A549 (cell line): ENCODE measurements around the gene FNIP2. TPM values are rescaled to one million over a fixed set of nuclear protein-coding genes. Genes with fewer than 3 reads are reported as not detected.

ENCODE experiments used
- ATAC-seq, 2 experiments: fragments of 200-7000 bp in 1 of 2; fragments of >200 bp in 1 of 2; cut with Nextera tagmentation in 1 of 2; cut with Tn5 transposase in 1 of 2; 3 replicates each; pipeline versions ENCODE4 v1.8.0 to v1.9.1; 2018 to 2020; ENCODE audit warnings: mild to moderate bottlenecking in 1 of 2, moderate library complexity in 1 of 2
- CTCF ChIA-PET: fragments of 300-600 bp; sonication (Branson Sonifier 250); formaldehyde crosslinking; extraction: SDS; loops from one replicate; lab custom pipeline; 2021; ENCODE audit warnings: antibody characterized with exemption, inconsistent platforms; lab: Yijun Ruan, JAX
- POLR2A ChIA-PET: fragments of 350-600 bp; formaldehyde crosslinking; extraction: SDS; loops from one replicate; lab custom pipeline; 2021; ENCODE audit warnings: antibody characterized with exemption, inconsistent platforms; lab: Yijun Ruan, JAX
- DNase-seq, 2 experiments: peaks; one replicate each; pipeline versions ENCODE4 v3.0.0 to v3.0.0-alpha.2; 2011 to 2016; ENCODE audit warnings: low read depth in 1 of 2, low spot score in 1 of 2
- FAIRE-seq: peaks from 2 replicates; lab custom pipeline; 2011; peaks lifted over from hg19 to GRCh38; lab: Jason Lieb, UNC
- H3K27ac ChIP-seq, 2 experiments: fragments of >200 bp; sonication (Bioruptor Twin); formaldehyde crosslinking; 3 replicates each; pipeline ENCODE4 v1.5.1; 2016 to 2017
- H3K4me1 ChIP-seq: fragments of >200 bp; sonication (Bioruptor Twin); formaldehyde crosslinking; 3 replicates; pipeline ENCODE4 v1.6.1; 2016
- H3K4me2 ChIP-seq: fragments of >200 bp; sonication (Bioruptor Twin); formaldehyde crosslinking; 3 replicates; pipeline ENCODE4 v1.6.1; 2016
- H3K4me3 ChIP-seq: fragments of >200 bp; sonication (Bioruptor Twin); formaldehyde crosslinking; 3 replicates; pipeline ENCODE4 v1.5.1; 2016
- H3K9me3 ChIP-seq: fragments of >200 bp; sonication (Bioruptor Twin); formaldehyde crosslinking; 3 replicates; pipeline ENCODE4 v1.6.1; 2016
- BCL3 ChIP-seq: fragments of >200 bp; sonication (Bioruptor Twin); formaldehyde crosslinking; IDR thresholded peaks from 3 replicates; pipeline ENCODE4 v1.6.1; 2016
- BHLHE40 ChIP-seq: IDR thresholded peaks from 2 replicates; pipeline ENCODE4 v1.6.1; 2012; ENCODE audit warnings: low read depth, low read length, inconsistent platforms
- CBX2 ChIP-seq: fragments of 200-600 bp; sonication (generic); IDR thresholded peaks from 2 replicates; pipeline ENCODE4 v1.6.1; 2016; ENCODE audit warnings: low read depth, mild to moderate bottlenecking, borderline replicate concordance
- CBX8 ChIP-seq: fragments of 200-600 bp; sonication (generic); IDR thresholded peaks from 2 replicates; pipeline ENCODE4 v1.6.1; 2016
- CTCF ChIP-seq: fragments of >200 bp; sonication (Bioruptor Twin); formaldehyde crosslinking; IDR thresholded peaks from 3 replicates; pipeline ENCODE4 v1.5.1; 2016
- ELK1 ChIP-seq: fragments of 150-350 bp; IDR thresholded peaks from 2 replicates; pipeline ENCODE4 v1.6.1; 2014; ENCODE audit warnings: low read depth, mild to moderate bottlenecking, low read length
- EP300 ChIP-seq, 2 experiments: fragments of >200 bp; sonication (Bioruptor Twin); formaldehyde crosslinking; IDR thresholded peaks; 2 replicates in 1 of 2; 3 replicates in 1 of 2; pipeline ENCODE4 v1.6.1; 2016 to 2017
- FOXS1 ChIP-seq: fragments of 250-450 bp; sonication (Bioruptor Pico); IDR thresholded peaks from 2 replicates; pipeline ENCODE4 v1.5.0; 2020; ENCODE audit warnings: mild to moderate bottlenecking, moderate library complexity
- GATA3 ChIP-seq: IDR thresholded peaks from 2 replicates; pipeline ENCODE4 v1.6.1; 2012; ENCODE audit warnings: borderline replicate concordance
- HDAC2 ChIP-seq: fragments of 200-600 bp; sonication (generic); IDR thresholded peaks from 2 replicates; pipeline ENCODE4 v1.6.1; 2016
- HEYL ChIP-seq: fragments of 250-450 bp; sonication (Bioruptor Pico); IDR thresholded peaks from 2 replicates; pipeline ENCODE4 v1.8.0; 2021; ENCODE audit warnings: mild to moderate bottlenecking, moderate library complexity
- HOXA7 ChIP-seq: fragments of 250-450 bp; sonication (Bioruptor Pico); IDR thresholded peaks from 2 replicates; pipeline ENCODE4 v1.5.0; 2020; ENCODE audit warnings: mild to moderate bottlenecking, moderate library complexity
- HOXB13 ChIP-seq: fragments of 250-450 bp; sonication (Bioruptor Pico); IDR thresholded peaks from 2 replicates; pipeline ENCODE4 v1.5.0; 2020; ENCODE audit warnings: low read depth, mild to moderate bottlenecking, moderate library complexity
- MAX ChIP-seq: IDR thresholded peaks from 2 replicates; pipeline ENCODE4 v1.6.1; 2012
- NFE2L2 ChIP-seq: fragments of 150-350 bp; conservative IDR thresholded peaks from 2 replicates; pipeline ENCODE4 v1.6.1; 2014; ENCODE audit warnings: low read length
- NPAS2 ChIP-seq: fragments of 250-450 bp; sonication (Bioruptor Pico); IDR thresholded peaks from 2 replicates; pipeline ENCODE4 v1.8.0; 2022; ENCODE audit warnings: mild to moderate bottlenecking, moderate library complexity, borderline replicate concordance
- POLR2AphosphoS2 ChIP-seq: conservative IDR thresholded peaks from 2 replicates; pipeline ENCODE4 v1.6.1; 2012; ENCODE audit warnings: low read length, improper control_type of control experiment, inconsistent platforms
- RAD21 ChIP-seq, 2 experiments: fragments of >200 bp in 1 of 2; sonication (Bioruptor Twin) in 1 of 2; formaldehyde crosslinking in 1 of 2; IDR thresholded peaks in 1 of 2; conservative IDR thresholded peaks in 1 of 2; 2 replicates in 1 of 2; 3 replicates in 1 of 2; pipeline ENCODE4 v1.6.1; 2012 to 2018; ENCODE audit warnings: inconsistent platforms in 1 of 2
- RFX5 ChIP-seq: fragments of 450-650 bp; IDR thresholded peaks from 2 replicates; pipeline ENCODE4 v1.7.1; 2014; ENCODE audit warnings: antibody characterized with exemption, mild to moderate bottlenecking, moderate library complexity
- RNF2 ChIP-seq: fragments of 200-600 bp; sonication (generic); IDR thresholded peaks from 2 replicates; pipeline ENCODE4 v1.6.1; 2016; ENCODE audit warnings: low read depth, mild to moderate bottlenecking, antibody characterized with exemption, moderate library complexity, borderline replicate concordance
- SMC3 ChIP-seq: fragments of >200 bp; sonication (Bioruptor Twin); formaldehyde crosslinking; IDR thresholded peaks from 3 replicates; pipeline ENCODE4 v1.6.1; 2018; ENCODE audit warnings: inconsistent platforms
- ZC3H11A ChIP-seq: fragments of 450-650 bp; IDR thresholded peaks from 2 replicates; pipeline ENCODE4 v1.6.1; 2014; ENCODE audit warnings: antibody characterized with exemption, mild to moderate bottlenecking
- ZFP36 ChIP-seq: fragments of 450-650 bp; IDR thresholded peaks from 2 replicates; pipeline ENCODE4 v1.6.1; 2014; ENCODE audit warnings: borderline replicate concordance; ENCODE audit not compliant: partially characterized antibody
- ZNF302 ChIP-seq: fragments of 250-450 bp; sonication (Bioruptor Pico); IDR thresholded peaks from 2 replicates; pipeline ENCODE4 v1.9.0; 2021; ENCODE audit warnings: inconsistent platforms, mild to moderate bottlenecking, moderate library complexity
- WGBS: methylation state at CpG from one replicate; pipeline ENCODE4 v1.1.6; 2017; ENCODE audit errors: missing lambda C conversion rate; 5-methylcytosine and 5-hydroxymethylcytosine counted together
- polyA plus RNA-seq, 4 experiments: library from polyadenylated mRNA; depleted of rRNA in 3 of 4; stranded (reverse); fragments of >200 nt; fragmentation: RNase III in 1 of 4; extraction: RNeasy Plus Mini Kit Qiagen cat#74134 plus additional on column Dnase treatment in 1 of 4; gene quantifications; 2 replicates in 3 of 4; 3 replicates in 1 of 4; pipeline ENCODE4 v1.2.3, GENCODE V29; 2011 to 2017
- TF ChIP-seq, protein P1 (sequence below): fragments of 250-450 bp; sonication (Bioruptor Pico); IDR thresholded peaks from 2 replicates; pipeline ENCODE4 v1.5.0; 2021; ENCODE audit warnings: mild to moderate bottlenecking, moderate library complexity, borderline replicate concordance

The FNIP2 gene
- polyA plus RNA-seq, 2 of the 4 experiments (the other 2 are of a cell fraction): 2.0 to 2.5 TPM

DNA sequence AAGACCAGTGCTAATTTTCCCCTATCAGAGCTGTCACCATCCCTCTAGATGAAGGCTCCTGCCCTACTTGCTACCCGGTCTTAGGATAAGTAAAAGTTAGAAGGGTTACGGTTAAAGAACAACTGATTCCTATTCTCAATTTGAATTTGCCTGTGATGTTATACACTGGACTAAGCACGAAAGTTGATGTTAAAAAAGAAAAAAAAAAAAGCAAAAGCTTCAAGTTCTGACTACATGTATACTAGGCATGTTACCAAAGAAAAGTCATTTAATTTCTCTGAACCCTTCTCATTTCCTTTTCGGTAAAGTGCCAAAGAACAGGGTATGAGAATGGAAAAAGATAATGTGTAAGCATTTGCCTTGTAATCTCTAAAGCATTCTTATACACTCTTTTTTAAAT, 44.2 kb upstream of the FNIP2 start (continued):
- TF ChIP-seq HDAC2 (no peak), NFE2L2 (no peak), GATA3 (no peak), POLR2AphosphoS2 (no peak), CBX8 (no peak), HOXA7 (no peak)

GRCh38 chr4:158726633-158727032, 42.2 kb upstream of the FNIP2 start:
- ChIA-PET CTCF (interaction anchor here (1.2 kb wide), 1 partner anchor 124 kb away, joined by 3 read pairs; no protein-coding TSS in a partner anchor), POLR2A (no interaction called here)
- Histone ChIP-seq H3K4me1 (no peaks in the 10 kb centered on the region), H3K4me3 (no peak overlapping the region), H3K27ac (no peak overlapping the region), H3K4me2 (no peak overlapping the region), H3K9me3 (no peaks in the 10 kb centered on the region)
- WGBS: 70% methylated on average over 6 of the region's 6 CpGs
- FAIRE-seq (no peak), ATAC-seq (no peak), DNase-seq (no peak)
- TF ChIP-seq FOXS1 (CRISPR knock-in tag) (no peak), POLR2AphosphoS2 (no peak), MAX (no peak)
- TF ChIP-seq, protein P1, sequence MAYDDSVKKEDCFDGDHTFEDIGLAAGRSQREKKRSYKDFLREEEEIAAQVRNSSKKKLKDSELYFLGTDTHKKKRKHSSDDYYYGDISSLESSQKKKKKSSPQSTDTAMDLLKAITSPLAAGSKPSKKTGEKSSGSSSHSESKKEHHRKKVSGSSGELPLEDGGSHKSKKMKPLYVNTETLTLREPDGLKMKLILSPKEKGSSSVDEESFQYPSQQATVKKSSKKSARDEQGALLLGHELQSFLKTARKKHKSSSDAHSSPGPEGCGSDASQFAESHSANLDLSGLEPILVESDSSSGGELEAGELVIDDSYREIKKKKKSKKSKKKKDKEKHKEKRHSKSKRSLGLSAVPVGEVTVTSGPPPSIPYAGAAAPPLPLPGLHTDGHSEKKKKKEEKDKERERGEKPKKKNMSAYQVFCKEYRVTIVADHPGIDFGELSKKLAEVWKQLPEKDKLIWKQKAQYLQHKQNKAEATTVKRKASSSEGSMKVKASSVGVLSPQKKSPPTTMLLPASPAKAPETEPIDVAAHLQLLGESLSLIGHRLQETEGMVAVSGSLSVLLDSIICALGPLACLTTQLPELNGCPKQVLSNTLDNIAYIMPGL (CRISPR knock-in tag): no peak

DNA sequence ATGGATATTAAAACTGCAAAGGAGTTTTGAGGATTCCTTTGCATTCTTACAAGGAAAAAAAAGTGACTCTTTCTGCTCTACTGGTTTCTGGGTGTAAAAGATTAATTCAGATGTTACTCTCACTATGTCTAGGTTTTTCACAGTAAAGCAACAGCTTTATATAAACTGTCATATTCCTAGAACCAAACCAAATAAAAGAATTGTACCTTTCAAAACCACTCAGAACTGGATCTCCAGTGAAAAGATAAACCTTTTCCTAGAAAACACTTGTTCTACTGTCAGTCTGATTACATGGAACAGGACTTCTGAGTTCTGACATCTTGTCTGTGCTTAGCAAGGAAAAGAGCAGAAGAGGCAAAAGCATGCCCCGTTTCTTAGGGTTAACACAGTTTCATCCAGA, 40.6 kb upstream of the FNIP2 start:
- WGBS: 40% methylated on average over 1 of the region's 1 CpG
- H3K4me3 ChIP-seq: no peak overlapping the region
- no peaks in the 10 kb centered on the region for H3K4me1 ChIP-seq
- no peaks in the 10 kb centered on the region for H3K9me3 ChIP-seq
- TF ChIP-seq RAD21 (conservative IDR thresholded peaks at IDR 0.05 in 1 of 2, IDR thresholded peaks at IDR 0.05 in 1 of 2) (no peak), ZNF302 (CRISPR knock-in tag) (no peak), ZC3H11A (no peak), CBX8 (no peak), ZFP36 (no peak), ELK1 (no peak), BHLHE40 (no peak), CTCF (no peak), RNF2 (no peak), RFX5 (no peak), EP300 (IDR thresholded peaks at IDR 0.05) (no peak), HOXB13 (CRISPR knock-in tag) (no peak), HEYL (CRISPR knock-in tag) (no peak), BCL3 (no peak), SMC3 (no peak), CBX2 (no peak), NPAS2 (CRISPR knock-in tag) (no peak), HOXA7 (no peak)
- TF ChIP-seq, protein P1 (CRISPR knock-in tag): no peak
- TF ChIP-seq, all 56 proteins: peak for 0
- ChIA-PET POLR2A (no interaction called here), CTCF (no interaction called here)
- H3K4me2 ChIP-seq: no peak overlapping the region
- FAIRE-seq: no peak
- H3K27ac ChIP-seq: no peak overlapping the region
- ATAC-seq: no peak
- no peak for DNase-seq
